H1 (cell line): ENCODE results near the gene ZNF689. TPM values are rescaled to one million over a fixed set of nuclear protein-coding genes. Genes with fewer than 3 reads are reported as not detected.

Source experiments
- CHD1 ChIP-seq: IDR thresholded peaks from 2 replicates; pipeline ENCODE4 v1.6.1; 2012; ENCODE audit warnings: low read depth, low read length, improper control_type of control experiment
- CHD7 ChIP-seq: fragments of 300-600 bp; sonication (generic); IDR thresholded peaks from 2 replicates; pipeline ENCODE4 v1.7.1; 2012; ENCODE audit warnings: low read length, moderate library complexity, mild to moderate bottlenecking, inconsistent platforms; ENCODE audit not compliant: insufficient replicate concordance
- CREB1 ChIP-seq: IDR thresholded peaks from 2 replicates; pipeline ENCODE4 v1.6.1; 2012; ENCODE audit warnings: inconsistent platforms
- EZH2 ChIP-seq: fragments of 200-600 bp; sonication (generic); IDR thresholded peaks from 2 replicates; pipeline ENCODE4 v1.7.1; 2012; ENCODE audit warnings: low read depth, mild to moderate bottlenecking, moderate library complexity, low read length, inconsistent platforms; ENCODE audit not compliant: severe bottlenecking
- NANOG ChIP-seq: IDR thresholded peaks from 2 replicates; pipeline ENCODE4 v1.6.1; 2011; ENCODE audit warnings: low read length, low read depth, mild to moderate bottlenecking, inconsistent platforms; ENCODE audit not compliant: insufficient read depth, poor library complexity, severe bottlenecking
- YY1 ChIP-seq: IDR thresholded peaks from 2 replicates; pipeline ENCODE4 v1.6.1; 2011; ENCODE audit warnings: low read depth, mild to moderate bottlenecking, low read length
- ZNF274 ChIP-seq: IDR thresholded peaks from 2 replicates; pipeline ENCODE4 v1.7.0; 2012; ENCODE audit warnings: low read length, borderline replicate concordance; ENCODE audit errors: extremely low read depth
- polyA plus RNA-seq, 7 experiments: library from polyadenylated mRNA; depleted of rRNA in 3 of 7; stranded (reverse) in 5 of 7; unstranded in 2 of 7; fragments of >200 nt in 5 of 7; fragments of 200-250 nt in 2 of 7; gene quantifications; 1 replicate in 5 of 7; 2 replicates in 1 of 7; 4 replicates in 1 of 7; pipeline versions ENCODE4 v1.2.1 to v1.2.3, GENCODE V29; 2011 to 2013; ENCODE audit warnings: missing spikeins in 2 of 7, mixed read lengths in 2 of 7
- total RNA-seq: library from RNA; stranded (reverse); fragmentation: NEBNext Ultra II Directional; extraction: Animal tissue kit (Norgen Biotek cat#: 25700); gene quantifications from 2 replicates; pipeline ENCODE4 v1.2.1, GENCODE V29; 2021

The ZNF689 gene
- total and polyA plus RNA-seq, 2 of the 8 experiments (the other 6 are each of a cell fraction or from before 2014, with no cell fraction given), result 14.3 to 15.3 TPM

DNA sequence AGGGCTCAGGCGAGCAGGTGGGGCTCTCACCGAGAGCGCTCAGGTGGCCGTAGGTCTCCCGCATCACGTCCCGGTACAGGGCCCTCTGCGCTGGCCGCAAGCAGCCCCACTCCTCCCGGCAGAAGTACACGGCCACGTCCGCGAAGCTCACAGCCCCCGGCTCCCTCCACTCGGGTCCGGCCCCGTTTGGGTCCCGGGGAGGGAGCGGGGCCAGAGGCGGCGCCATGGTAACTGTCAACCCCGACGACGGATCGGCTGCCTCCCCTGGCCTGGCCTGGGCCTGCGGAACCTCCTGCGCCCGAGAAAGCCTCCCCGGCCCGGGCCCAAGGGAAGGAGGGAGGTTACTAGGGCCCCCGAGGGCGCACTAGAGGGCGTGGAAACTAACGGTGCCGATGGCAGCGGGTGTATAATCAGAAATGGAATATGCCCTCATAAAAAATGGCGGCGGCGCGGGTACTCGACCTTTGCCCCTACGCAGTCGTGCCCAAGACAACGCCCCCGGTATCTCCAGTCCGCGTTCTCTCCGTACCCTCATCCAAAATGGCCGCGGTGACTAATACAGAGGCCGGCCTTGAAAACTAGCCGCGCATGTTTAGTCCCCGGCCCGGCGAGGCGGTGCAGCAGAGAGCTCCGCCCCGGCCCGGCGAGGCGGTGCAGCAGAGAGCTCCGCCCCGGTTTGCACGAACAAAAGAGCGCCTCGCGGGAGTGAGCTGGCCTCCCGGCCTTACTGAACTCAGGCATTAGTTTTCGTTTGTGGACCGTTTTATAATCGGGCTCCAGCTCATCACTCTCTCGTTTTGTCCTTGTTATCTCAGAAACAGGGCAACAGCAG is 52.0 kb downstream of the ZNF689 start, which contains the start of gene ZNF764 (continued):
- no peak for TF ChIP-seq CHD7
- TF ChIP-seq EZH2, result no peak
- no peak for TF ChIP-seq NANOG
- peak; percentile 99 for TF ChIP-seq YY1
- no peak for TF ChIP-seq ZNF274
- no peak for TF ChIP-seq CHD1
- TF ChIP-seq CREB1, result no peak; the same call in 1 of the 2 replicates
